IMR-90 (cell line): ENCODE results near the gene DGKZ. TPM values are rescaled to one million over a fixed set of nuclear protein-coding genes. Genes with fewer than 3 reads are reported as not detected.

Experiments
- ATAC-seq: fragments of 200-7000 bp; cut with Tn5 transposase; 2 replicates; pipeline ENCODE4 v1.9.1; 2020; ENCODE audit warnings: low read depth, mild to moderate bottlenecking, moderate library complexity
- BruUV-seq: library from RNA; stranded (reverse); fragments of 400-500 nt; replicated peaks from 2 replicates; lab custom pipeline; 2021; lab: Mats Ljungman, UMichigan
- CTCF ChIA-PET: fragments of 300-600 bp; formaldehyde crosslinking; extraction: SDS; loops from one replicate; lab custom pipeline; 2021; ENCODE audit warnings: antibody characterized with exemption; lab: Yijun Ruan, JAX
- POLR2A ChIA-PET: fragments of 300-600 bp; sonication (Branson Sonifier 250); formaldehyde crosslinking; loops from one replicate; lab custom pipeline; 2022; ENCODE audit warnings: antibody characterized with exemption; ENCODE audit not compliant: unreplicated experiment; lab: Charles Lee
- DNase-seq: peaks from one replicate; pipeline ENCODE4 v3.0.0; 2013
- H2AFZ ChIP-seq: replicated peaks from 2 replicates; pipeline ENCODE3; 2013; ENCODE audit warnings: low read length, mild to moderate bottlenecking; ENCODE audit not compliant: poor library complexity
- H2AK5ac ChIP-seq: 2 replicates; pipeline ENCODE4 v1.6.1; 2013; ENCODE audit warnings: low read depth, low read length, inconsistent platforms
- H2AK9ac ChIP-seq: replicated peaks from 2 replicates; pipeline ENCODE3; 2013; ENCODE audit warnings: mild to moderate bottlenecking, low read depth, low read length, moderate library complexity; ENCODE audit not compliant: poor library complexity
- H2BK120ac ChIP-seq: 2 replicates; pipeline ENCODE4 v1.6.1; 2013; ENCODE audit warnings: low read depth, low read length, inconsistent platforms
- H2BK15ac ChIP-seq: 3 replicates; pipeline ENCODE4 v1.6.1; 2013; ENCODE audit warnings: low read depth, low read length, inconsistent platforms
- H2BK20ac ChIP-seq: 2 replicates; pipeline ENCODE4 v1.6.1; 2013; ENCODE audit warnings: low read depth, mild to moderate bottlenecking, inconsistent platforms, low read length, moderate library complexity
- H2BK5ac ChIP-seq: 2 replicates; pipeline ENCODE4 v1.6.1; 2013; ENCODE audit warnings: mild to moderate bottlenecking, low read depth, low read length, inconsistent platforms; ENCODE audit not compliant: poor library complexity, severe bottlenecking
- H3K14ac ChIP-seq: replicated peaks from 2 replicates; pipeline ENCODE4 v1.6.1; 2013; ENCODE audit warnings: low read depth, low read length, inconsistent platforms
- H3K18ac ChIP-seq: 2 replicates; pipeline ENCODE4 v1.6.1; 2013; ENCODE audit warnings: low read depth, low read length, control low read depth
- H3K23ac ChIP-seq: 2 replicates; pipeline ENCODE4 v1.6.1; 2013; ENCODE audit warnings: low read depth, low read length, inconsistent platforms
- H3K27ac ChIP-seq: 2 replicates; pipeline ENCODE4 v1.5.1; 2013; ENCODE audit warnings: mild to moderate bottlenecking, control low read depth, low read length; ENCODE audit not compliant: insufficient read depth
- H3K27me3 ChIP-seq: 2 replicates; pipeline ENCODE4 v1.6.1; 2013; ENCODE audit warnings: low read length; ENCODE audit not compliant: control insufficient read depth, insufficient read depth
- H3K36me3 ChIP-seq: 2 replicates; pipeline ENCODE4 v1.6.1; 2013; ENCODE audit warnings: low read length, mixed read lengths; ENCODE audit not compliant: control insufficient read depth, insufficient read depth
- H3K4ac ChIP-seq: 2 replicates; pipeline ENCODE4 v1.6.1; 2013; ENCODE audit warnings: low read depth, low read length, inconsistent platforms
- H3K4me1 ChIP-seq: 2 replicates; pipeline ENCODE4 v1.6.1; 2013; ENCODE audit warnings: low read length, mixed read lengths; ENCODE audit not compliant: control insufficient read depth, insufficient read depth
- H3K4me2 ChIP-seq: 2 replicates; pipeline ENCODE4 v1.6.1; 2013; ENCODE audit warnings: low read depth, mild to moderate bottlenecking, control low read depth, low read length, moderate library complexity
- H3K4me3 ChIP-seq: 2 replicates; pipeline ENCODE4 v1.5.1; 2013; ENCODE audit warnings: low read depth, mild to moderate bottlenecking, control low read depth, low read length, moderate library complexity; ENCODE audit not compliant: insufficient read depth
- H3K56ac ChIP-seq: 2 replicates; pipeline ENCODE4 v1.6.1; 2013; ENCODE audit warnings: low read length, inconsistent platforms; ENCODE audit not compliant: insufficient read depth; ENCODE audit errors: extremely low read depth
- H3K79me1 ChIP-seq, 2 experiments: 2 replicates each; pipeline ENCODE4 v1.6.1; 2013; ENCODE audit warnings: low read length in 2 of 2, inconsistent platforms in 1 of 2, low read depth in 1 of 2
- H3K9ac ChIP-seq: 2 replicates; pipeline ENCODE4 v1.6.1; 2013; ENCODE audit warnings: low read depth, low read length, control low read depth
- H3K9me1 ChIP-seq: 2 replicates; pipeline ENCODE4 v1.6.1; 2013; ENCODE audit warnings: low read length, inconsistent platforms; ENCODE audit not compliant: insufficient read depth
- H3K9me3 ChIP-seq: 2 replicates; pipeline ENCODE4 v1.6.1; 2013; ENCODE audit warnings: low read length; ENCODE audit not compliant: control insufficient read depth, insufficient read depth
- H4K20me1 ChIP-seq: 2 replicates; pipeline ENCODE4 v1.6.1; 2013; ENCODE audit warnings: low read length, inconsistent platforms; ENCODE audit not compliant: insufficient read depth
- H4K5ac ChIP-seq: 2 replicates; pipeline ENCODE4 v1.6.1; 2013; ENCODE audit warnings: mild to moderate bottlenecking, low read depth, low read length, control low read depth
- H4K8ac ChIP-seq, 2 experiments: 2 replicates each; pipeline ENCODE4 v1.6.1; 2013; ENCODE audit warnings: low read depth in 2 of 2, low read length in 2 of 2, control low read depth in 1 of 2, inconsistent platforms in 1 of 2
- H4K91ac ChIP-seq: 2 replicates; pipeline ENCODE4 v1.6.1; 2013; ENCODE audit warnings: low read depth, low read length, inconsistent platforms; ENCODE audit not compliant: insufficient read depth
- BHLHE40 ChIP-seq: fragments of 150-350 bp; IDR thresholded peaks from 2 replicates; pipeline ENCODE4 v1.6.1; 2016; ENCODE audit warnings: mild to moderate bottlenecking, low read depth, low read length
- CEBPB ChIP-seq: IDR thresholded peaks from 2 replicates; pipeline ENCODE4 v1.6.1; 2012; ENCODE audit warnings: low read depth, low read length, improper control_type of control experiment
- CHD1 ChIP-seq: IDR thresholded peaks from 2 replicates; pipeline ENCODE4 v1.6.1; 2012; ENCODE audit warnings: low read depth, low read length, improper control_type of control experiment
- FOS ChIP-seq: fragments of 150-350 bp; IDR thresholded peaks from 2 replicates; pipeline ENCODE4 v1.6.1; 2016; ENCODE audit warnings: low read depth, low read length
- MAFK ChIP-seq: IDR thresholded peaks from 2 replicates; pipeline ENCODE4 v1.6.1; 2012; ENCODE audit warnings: low read depth, low read length, improper control_type of control experiment
- MAZ ChIP-seq: IDR thresholded peaks from 2 replicates; pipeline ENCODE4 v1.6.1; 2012; ENCODE audit warnings: low read depth, mild to moderate bottlenecking, low read length, improper control_type of control experiment, moderate library complexity, borderline replicate concordance
- MXI1 ChIP-seq: IDR thresholded peaks from 2 replicates; pipeline ENCODE4 v1.6.1; 2012; ENCODE audit warnings: low read depth, mild to moderate bottlenecking, low read length, moderate library complexity, borderline replicate concordance
- NFE2L2 ChIP-seq: fragments of 150-350 bp; IDR thresholded peaks from 2 replicates; pipeline ENCODE4 v1.6.1; 2016; ENCODE audit warnings: low read depth, mild to moderate bottlenecking, low read length
- POLR2A ChIP-seq: IDR thresholded peaks from 2 replicates; pipeline ENCODE4 v1.6.1; 2012; ENCODE audit warnings: mild to moderate bottlenecking, low read depth, low read length
- RAD21 ChIP-seq: IDR thresholded peaks from 2 replicates; pipeline ENCODE4 v1.6.1; 2012; ENCODE audit warnings: low read length, improper control_type of control experiment
- RCOR1 ChIP-seq: IDR thresholded peaks from 2 replicates; pipeline ENCODE4 v1.6.1; 2012; ENCODE audit warnings: mild to moderate bottlenecking, low read length, improper control_type of control experiment; ENCODE audit not compliant: insufficient replicate concordance
- RFX5 ChIP-seq: IDR thresholded peaks from 2 replicates; pipeline ENCODE4 v1.8.0; 2012; ENCODE audit warnings: low read depth, mild to moderate bottlenecking, low read length, moderate library complexity
- SMC3 ChIP-seq: fragments of 150-350 bp; IDR thresholded peaks from 2 replicates; pipeline ENCODE4 v1.6.1; 2016; ENCODE audit warnings: low read depth, mild to moderate bottlenecking, antibody characterized with exemption, low read length, moderate library complexity
- WGBS, 2 experiments: methylation state at CpG; one replicate each; pipeline versions ENCODE4 v1.1.5 to v1.1.7; 2013; ENCODE audit warnings: missing lambda C conversion rate in 2 of 2; ENCODE audit not compliant: insufficient read length in 1 of 2; ENCODE audit errors: extremely low coverage in 2 of 2; 5-methylcytosine and 5-hydroxymethylcytosine counted together
- dilution Hi-C: fragments of 300-500 bp; cut with HindIII; formaldehyde crosslinking; loops from one replicate; pipeline ENCODE4 v1.14.3; 2018; ENCODE audit warnings: low sequenced_read_pairs; ENCODE audit not compliant: unreplicated experiment
- in situ Hi-C: fragments of 300-500 bp; cut with MboI; formaldehyde crosslinking; loops from 3 replicates; pipeline ENCODE4 v1.14.3; 2019; ENCODE audit warnings: low sequenced_read_pairs, inconsistent platforms, mixed read lengths
- intact Hi-C: fragments of 100-400 bp; cut with micrococcal nuclease; formaldehyde crosslinking; loops from 2 replicates; pipeline ENCODE4 v1.10.0; 2022
- polyA plus RNA-seq, 3 experiments: library from polyadenylated mRNA; depleted of rRNA; stranded (reverse); fragments of >200 nt; gene quantifications; 2 replicates each; pipeline ENCODE4 v1.2.3, GENCODE V29; 2012; ENCODE audit warnings: low replicate concordance in 1 of 3
- total RNA-seq: library from RNA; depleted of rRNA; stranded (reverse); fragments of >200 nt; gene quantifications from 2 replicates; pipeline ENCODE4 v1.2.3, GENCODE V29; 2012
- TF ChIP-seq, protein P1 (sequence below): fragments of 150-350 bp; IDR thresholded peaks from 2 replicates; pipeline ENCODE4 v1.6.1; 2017; ENCODE audit warnings: mild to moderate bottlenecking, antibody characterized with exemption, low read length, low read depth
- TF ChIP-seq, protein P2 (sequence below): conservative IDR thresholded peaks from 2 replicates; pipeline ENCODE4 v1.5.1; 2012; ENCODE audit warnings: mild to moderate bottlenecking, low read depth, low read length, improper control_type of control experiment
- TF ChIP-seq, protein P3 (sequence below): fragments of 150-350 bp; IDR thresholded peaks from 2 replicates; pipeline ENCODE4 v1.6.1; 2016; ENCODE audit warnings: low read depth, mild to moderate bottlenecking, low read length, moderate library complexity, borderline replicate concordance

DGKZ gene
- total and polyA plus RNA-seq, 2 of the 4 experiments (the other 2 are of a cell fraction): 46.8 to 62.0 TPM

DNA sequence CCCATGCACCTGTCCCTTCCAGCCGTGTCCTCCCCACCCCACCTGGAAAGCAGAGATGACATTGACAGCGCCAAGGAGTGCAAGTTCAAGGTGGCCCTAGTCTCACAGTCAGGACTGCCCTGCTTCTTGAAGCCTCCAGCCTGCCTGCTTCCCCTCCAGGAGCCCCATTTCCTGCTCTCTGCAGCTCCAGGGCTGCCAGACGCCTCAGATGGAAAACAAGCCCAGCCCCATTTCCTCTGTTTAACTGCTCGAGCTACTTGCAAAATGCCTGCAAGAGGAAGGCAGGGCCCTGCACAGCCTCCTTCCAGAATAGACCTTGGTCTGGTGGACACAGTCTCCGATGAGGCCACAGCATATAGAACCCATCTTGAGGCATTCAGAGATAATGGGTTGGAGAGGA, 5.0 kb upstream of the DGKZ start:
- H4K5ac ChIP-seq: no peak overlapping the region
- H3K9me3 ChIP-seq: no peaks in the 10 kb centered on the region
- BruUV-seq: no TSS peak
- no peak overlapping the region for H4K8ac ChIP-seq
- peaks cover 0 to 5% of the 10 kb centered on the region in 2 experiments; a peak in 1 of 4 replicates for H3K79me1 ChIP-seq
- ATAC-seq (no peak), DNase-seq (no peak)
- peaks cover 12% of the 10 kb centered on the region for H3K4me1 ChIP-seq
- no peak overlapping the region for H3K14ac ChIP-seq
- H3K56ac ChIP-seq: no peak overlapping the region
- H3K27me3 ChIP-seq: peaks cover 11% of the 10 kb centered on the region; the same call in 1 of the 2 replicates
- H2AK5ac ChIP-seq: no peak overlapping the region
- no peak overlapping the region for H3K4ac ChIP-seq
- no peak overlapping the region for H2BK15ac ChIP-seq
- no peak overlapping the region for H2BK5ac ChIP-seq
- H4K20me1 ChIP-seq: no peaks in the 10 kb centered on the region
- no peak overlapping the region for H2BK20ac ChIP-seq
- H3K36me3 ChIP-seq: no peaks in the 10 kb centered on the region
- intact Hi-C loops: no loop called here
- H3K4me2 ChIP-seq: no peak overlapping the region
- ChIA-PET CTCF (no interaction called here), POLR2A (no interaction called here)
- H2BK120ac ChIP-seq: no peak overlapping the region
- H3K9me1 ChIP-seq: peaks cover 9% of the 10 kb centered on the region
- H3K9ac ChIP-seq: no peak overlapping the region
- no peak overlapping the region for H3K23ac ChIP-seq
- H4K91ac ChIP-seq: no peak overlapping the region
- H2AFZ ChIP-seq: peak overlapping the region; percentile 39
- H3K4me3 ChIP-seq: no peak overlapping the region
- H3K18ac ChIP-seq: no peak overlapping the region
- TF ChIP-seq, protein P1, sequence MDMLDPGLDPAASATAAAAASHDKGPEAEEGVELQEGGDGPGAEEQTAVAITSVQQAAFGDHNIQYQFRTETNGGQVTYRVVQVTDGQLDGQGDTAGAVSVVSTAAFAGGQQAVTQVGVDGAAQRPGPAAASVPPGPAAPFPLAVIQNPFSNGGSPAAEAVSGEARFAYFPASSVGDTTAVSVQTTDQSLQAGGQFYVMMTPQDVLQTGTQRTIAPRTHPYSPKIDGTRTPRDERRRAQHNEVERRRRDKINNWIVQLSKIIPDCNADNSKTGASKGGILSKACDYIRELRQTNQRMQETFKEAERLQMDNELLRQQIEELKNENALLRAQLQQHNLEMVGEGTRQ: no peak
- TF ChIP-seq RAD21: no peak
- TF ChIP-seq SMC3: no peak
- TF ChIP-seq MAZ: no peak
- no peak for TF ChIP-seq MAFK
- TF ChIP-seq RFX5: no peak
- TF ChIP-seq CEBPB: no peak
- no peak for TF ChIP-seq NFE2L2
- TF ChIP-seq MXI1: no peak
- no peak for TF ChIP-seq CHD1
- TF ChIP-seq, protein P2, sequence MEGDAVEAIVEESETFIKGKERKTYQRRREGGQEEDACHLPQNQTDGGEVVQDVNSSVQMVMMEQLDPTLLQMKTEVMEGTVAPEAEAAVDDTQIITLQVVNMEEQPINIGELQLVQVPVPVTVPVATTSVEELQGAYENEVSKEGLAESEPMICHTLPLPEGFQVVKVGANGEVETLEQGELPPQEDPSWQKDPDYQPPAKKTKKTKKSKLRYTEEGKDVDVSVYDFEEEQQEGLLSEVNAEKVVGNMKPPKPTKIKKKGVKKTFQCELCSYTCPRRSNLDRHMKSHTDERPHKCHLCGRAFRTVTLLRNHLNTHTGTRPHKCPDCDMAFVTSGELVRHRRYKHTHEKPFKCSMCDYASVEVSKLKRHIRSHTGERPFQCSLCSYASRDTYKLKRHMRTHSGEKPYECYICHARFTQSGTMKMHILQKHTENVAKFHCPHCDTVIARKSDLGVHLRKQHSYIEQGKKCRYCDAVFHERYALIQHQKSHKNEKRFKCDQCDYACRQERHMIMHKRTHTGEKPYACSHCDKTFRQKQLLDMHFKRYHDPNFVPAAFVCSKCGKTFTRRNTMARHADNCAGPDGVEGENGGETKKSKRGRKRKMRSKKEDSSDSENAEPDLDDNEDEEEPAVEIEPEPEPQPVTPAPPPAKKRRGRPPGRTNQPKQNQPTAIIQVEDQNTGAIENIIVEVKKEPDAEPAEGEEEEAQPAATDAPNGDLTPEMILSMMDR: no peak
- no peak for TF ChIP-seq FOS
- no peak for TF ChIP-seq BHLHE40
- no peak for TF ChIP-seq POLR2A
- TF ChIP-seq RCOR1: no peak
- TF ChIP-seq, protein P3, sequence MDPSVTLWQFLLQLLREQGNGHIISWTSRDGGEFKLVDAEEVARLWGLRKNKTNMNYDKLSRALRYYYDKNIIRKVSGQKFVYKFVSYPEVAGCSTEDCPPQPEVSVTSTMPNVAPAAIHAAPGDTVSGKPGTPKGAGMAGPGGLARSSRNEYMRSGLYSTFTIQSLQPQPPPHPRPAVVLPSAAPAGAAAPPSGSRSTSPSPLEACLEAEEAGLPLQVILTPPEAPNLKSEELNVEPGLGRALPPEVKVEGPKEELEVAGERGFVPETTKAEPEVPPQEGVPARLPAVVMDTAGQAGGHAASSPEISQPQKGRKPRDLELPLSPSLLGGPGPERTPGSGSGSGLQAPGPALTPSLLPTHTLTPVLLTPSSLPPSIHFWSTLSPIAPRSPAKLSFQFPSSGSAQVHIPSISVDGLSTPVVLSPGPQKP: no peak
- WGBS, 2 experiments: no CpG with 5 or more reads among the region's 5 CpGs
- no peak overlapping the region for H3K27ac ChIP-seq
- peak overlapping the region; percentile 39 for H2AK9ac ChIP-seq
- in situ Hi-C loops: no loop called here
- dilution Hi-C loops: no loop called here
